Lung (tissue), 12 donors: ENCODE results near the gene STK11IP. TPM values are rescaled to one million over a fixed set of nuclear protein-coding genes. Genes with fewer than 3 reads are reported as not detected.

Source experiments
- ATAC-seq: fragments of 200-7000 bp; cut with Tn5 transposase; one replicate; pipeline ENCODE4 v1.9.1; 2020; ENCODE audit warnings: moderate number of reproducible peaks; ENCODE audit not compliant: insufficient read depth, low FRiP score
- DNase-seq, 3 donors: peaks; one replicate each; pipeline ENCODE4 v3.0.0-alpha.2; 2013 to 2017
- H3K27ac ChIP-seq, 2 donors: one replicate each; pipeline ENCODE4 v1.5.1; 2013; ENCODE audit warnings: mild to moderate bottlenecking in 2 of 2, moderate library complexity in 2 of 2, control low read depth in 1 of 2, inconsistent platforms in 1 of 2, low read depth in 1 of 2, low read length in 1 of 2
- H3K27me3 ChIP-seq, 3 donors: one replicate each; pipeline ENCODE4 v1.5.1; 2013; ENCODE audit warnings: low read length in 2 of 3; ENCODE audit not compliant: control insufficient read depth in 3 of 3, insufficient read depth in 3 of 3
- H3K36me3 ChIP-seq, 4 donors: one replicate each; pipeline ENCODE4 v1.5.1; 2013; ENCODE audit warnings: low read length in 4 of 4, mild to moderate bottlenecking in 1 of 4, moderate library complexity in 1 of 4; ENCODE audit not compliant: control insufficient read depth in 4 of 4, insufficient read depth in 4 of 4
- H3K4me1 ChIP-seq, 5 donors: one replicate each; pipeline ENCODE4 v1.5.1; 2013; ENCODE audit warnings: low read length in 5 of 5, mild to moderate bottlenecking in 2 of 5, moderate library complexity in 1 of 5; ENCODE audit not compliant: control insufficient read depth in 5 of 5, insufficient read depth in 5 of 5
- H3K4me3 ChIP-seq: one replicate; pipeline ENCODE4 v1.5.1; 2013; ENCODE audit warnings: mild to moderate bottlenecking, control low read depth, moderate library complexity
- H3K9ac ChIP-seq, 2 donors: one replicate each; pipeline ENCODE4 v1.5.1; 2013; ENCODE audit warnings: low read length in 2 of 2, control low read depth in 1 of 2; ENCODE audit not compliant: insufficient read depth in 1 of 2
- H3K9me3 ChIP-seq, 4 donors: one replicate each; pipeline ENCODE4 v1.5.1; 2013; ENCODE audit warnings: low read length in 3 of 4, mild to moderate bottlenecking in 1 of 4, moderate library complexity in 1 of 4; ENCODE audit not compliant: control insufficient read depth in 4 of 4, insufficient read depth in 3 of 4
- CTCF ChIP-seq: IDR thresholded peaks from 2 replicates; pipeline ENCODE4 v1.5.1; 2012; ENCODE audit warnings: mild to moderate bottlenecking; ENCODE audit errors: control extremely low read depth, extremely low read depth
- WGBS, 2 donors: extraction: QIAGEN DNeasy Blood & Tissue Kit; methylation state at CpG; one replicate each; pipeline ENCODE4 v1.1.7; 2013; 5-methylcytosine and 5-hydroxymethylcytosine counted together
- polyA plus RNA-seq, 2 donors: library from polyadenylated mRNA; stranded (reverse); fragments of 200-250 nt; gene quantifications; one replicate each; pipeline ENCODE4 v1.2.1, GENCODE V29; 2013
- total RNA-seq, 2 donors: library from RNA; depleted of rRNA in 1 of 2; stranded (reverse); fragments of >200 nt in 1 of 2; gene quantifications; one replicate each; pipeline ENCODE4 v1.2.1, GENCODE V29; 2014 to 2021
- donor health status: control.
- donor health status: control.
- donor health status: Bipolar disorder and iron deficiency.
- donor health status: healthy.
- donor health status: DM: yes; HTN: yes; CAD: no.

The STK11IP gene
- total and polyA plus RNA-seq, 4 donors = 21.5 to 46.0 (median 23.1) TPM

GRCh38 chr2:219569635-219570034, 28.0 kb upstream of the STK11IP start:
- 86 to 93% methylated on average over 6 of the region's 6 CpGs for WGBS, 2 donors
- TF ChIP-seq CTCF = no peak
- H3K27ac ChIP-seq = no peak overlapping the region

GRCh38 chr2:219570194-219570923, 27.3 kb upstream of the STK11IP start:
- peaks cover 0 to 16% (median 11%) of the 10 kb centered on the region in 5 donors for H3K4me1 ChIP-seq
- DNase-seq (peak; percentile 37 to 58 (median 48)), ATAC-seq (peak; percentile 48)
- no peaks in the 10 kb centered on the region for H3K27me3 ChIP-seq
- H3K36me3 ChIP-seq = peaks cover 0 to 27% (median 17%) of the 10 kb centered on the region in 4 donors
- peak overlapping the region; percentile 83 to 95 for H3K27ac ChIP-seq
- WGBS, 2 donors = 15 to 26% methylated on average over 74 to 95 of the region's 95 CpGs
- H3K4me3 ChIP-seq = peak overlapping the region; percentile 84
- no peak for TF ChIP-seq CTCF
- H3K9ac ChIP-seq = peak overlapping the region in 1 of 2 donors; percentile 25
- no peaks in the 10 kb centered on the region for H3K9me3 ChIP-seq

More at GRCh38 chr2:219569635-219570034, 28.0 kb upstream of the STK11IP start:
- no peaks in the 10 kb centered on the region for H3K9me3 ChIP-seq
- peaks cover 0 to 32% (median 18%) of the 10 kb centered on the region in 4 donors for H3K36me3 ChIP-seq
- H3K4me1 ChIP-seq = peaks cover 0 to 16% (median 11%) of the 10 kb centered on the region in 5 donors
- H3K27me3 ChIP-seq = no peaks in the 10 kb centered on the region
- no peak for DNase-seq
- H3K4me3 ChIP-seq = no peak overlapping the region
- no peak overlapping the region for H3K9ac ChIP-seq
- ATAC-seq = no peak

- TF ChIP-seq CTCF = no peak
- Histone ChIP-seq H3K9me3 (no peaks in the 10 kb centered on the region), H3K27me3 (no peaks in the 10 kb centered on the region), H3K9ac (peak overlapping the region in 1 of 2 donors; percentile 25), H3K4me3 (peak overlapping the region; percentile 84), H3K36me3 (peaks cover 0 to 27% (median 14%) of the 10 kb centered on the region in 4 donors), H3K4me1 (peaks cover 0 to 18% (median 11%) of the 10 kb centered on the region in 5 donors), H3K27ac (peak overlapping the region; percentile 83 to 95)
- ATAC-seq (no peak), DNase-seq (peak in 1 of 3 donors; percentile 53)
- WGBS, 2 donors = 0 to 1% methylated on average over 6 to 55 of the region's 55 CpGs
These were observed 26.7 kb upstream of the STK11IP start for GRCh38 chr2:219570924-219571310.
